Motor neuron (in vitro differentiated cells): Measurements from ENCODE around the gene FCHSD2. TPM values are rescaled to one million over a fixed set of nuclear protein-coding genes. Genes with fewer than 3 reads are reported as not detected.
"Not testable (repeated sequence)": the region's sequence is repeated elsewhere in the genome, so short reads cannot be mapped to it uniquely, and the experiment has no call there.

ENCODE experiments used
- ATAC-seq, 8 experiments: fragments of 200-7000 bp; cut with Tn5 transposase; replicated peaks in 6 of 8; 2 replicates each; pipeline ENCODE4 v1.8.0; 2021; ENCODE audit warnings: mild to moderate bottlenecking in 8 of 8, moderate library complexity in 8 of 8
- H3K27ac ChIP-seq, 2 donors: fragments of 250-450 bp; sonication (Bioruptor Pico); 2 replicates each; pipeline ENCODE4 v1.9.0; 2021; ENCODE audit warnings: antibody characterized with exemption in 2 of 2, mild to moderate bottlenecking in 2 of 2, moderate library complexity in 1 of 2
- H3K4me1 ChIP-seq, 2 donors: fragments of 250-450 bp; sonication (Bioruptor Pico); replicated peaks in 1 of 2; 2 replicates each; pipeline ENCODE4 v1.6.1; 2021; ENCODE audit warnings: antibody characterized with exemption in 2 of 2, mild to moderate bottlenecking in 2 of 2, moderate library complexity in 1 of 2
- H3K4me3 ChIP-seq, 5 donors: fragments of 250-450 bp; sonication (Bioruptor Pico); 2 replicates each; pipeline ENCODE4 v1.9.0; 2021; ENCODE audit warnings: antibody characterized with exemption in 5 of 5, mild to moderate bottlenecking in 5 of 5, moderate library complexity in 4 of 5
- WGBS, 10 experiments: fragments of 450-650 bp; shearing (Covaris generic); methylation state at CpG; one replicate each; pipeline ENCODE4 v1.0.0; 2022; 5-methylcytosine and 5-hydroxymethylcytosine counted together
- in situ Hi-C, 9 experiments: fragments of 400-800 bp; cut with MboI; loops; one replicate each; pipeline ENCODE4 v1.15.0; 2021; ENCODE audit warnings: low sequenced_read_pairs in 9 of 9, low pct_unique_long_range_greater_than_20kb in 2 of 9; ENCODE audit not compliant: unreplicated experiment in 9 of 9
- total RNA-seq, 8 experiments: library from RNA; unstranded; fragments of 300-600 nt; gene quantifications; 2 replicates each; pipeline versions ENCODE4 v1.2.3 to v1.2.4, GENCODE V29; 2022

The FCHSD2 gene
- total RNA-seq, 8 experiments from 2014 or later, result 11.6 to 22.1 (median 18.0) TPM

DNA sequence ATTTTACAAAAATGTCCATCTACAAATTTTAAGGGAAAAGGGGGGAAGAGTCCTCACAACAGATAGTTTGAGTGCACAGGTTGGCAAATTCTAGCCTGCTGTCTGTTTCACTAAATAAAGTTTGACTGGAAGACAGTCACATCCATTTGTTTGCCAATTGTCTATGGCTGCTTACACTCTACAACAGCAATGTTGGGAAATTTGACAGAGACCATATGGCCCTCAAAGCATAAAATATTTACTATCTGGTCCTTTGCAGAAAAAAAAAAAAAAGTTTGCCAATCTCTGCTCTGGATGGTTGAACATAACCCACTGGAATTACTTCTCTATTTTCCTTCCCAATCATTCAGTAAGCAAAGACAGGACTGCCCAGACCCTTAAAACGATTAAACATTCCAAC is 88.2 kb downstream of the FCHSD2 start:
- in situ Hi-C loops, result no loop called here
- no peak for ATAC-seq
- H3K27ac ChIP-seq, result no peak overlapping the region
- H3K4me1 ChIP-seq, result no peaks in the 10 kb centered on the region
- no peak overlapping the region for H3K4me3 ChIP-seq
- 57 to 100% (median 79%) methylated on average over 1 of the region's 1 CpG; no CpG with 5 or more reads in 6 of the 10 experiments for WGBS, 10 experiments

DNA sequence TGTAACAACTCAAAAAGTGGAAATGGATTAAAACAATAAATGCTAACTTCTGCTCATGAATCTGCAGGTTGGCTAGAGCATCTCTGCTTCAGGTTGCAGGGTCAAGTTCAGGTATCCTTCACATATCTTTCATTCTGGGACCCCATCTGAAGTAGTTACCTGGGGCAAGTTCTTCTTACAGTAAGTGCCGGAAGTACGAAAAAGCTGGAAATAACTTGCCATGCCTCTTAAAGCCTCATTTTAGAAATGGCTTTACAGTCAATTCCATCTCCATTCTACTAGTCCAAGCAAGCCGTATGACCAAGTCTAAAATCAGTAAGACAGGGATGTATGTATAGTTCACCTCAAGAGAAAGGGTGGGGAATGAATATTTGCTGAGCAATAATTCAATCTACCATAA is 93.7 kb downstream of the FCHSD2 start:
- in situ Hi-C loops, result no loop called here
- H3K27ac ChIP-seq, result no peak overlapping the region
- no peaks in the 10 kb centered on the region for H3K4me1 ChIP-seq
- 73 to 100% (median 97%) methylated on average over 1 to 3 of the region's 3 CpGs; no CpG with 5 or more reads in 1 of the 10 experiments for WGBS, 10 experiments
- no peak for ATAC-seq
- no peak overlapping the region for H3K4me3 ChIP-seq

GRCh38 chr11:73047773-73048371 is 94.2 kb downstream of the FCHSD2 start:
- peak in 1 of 8 experiments; percentile 41 for ATAC-seq
- WGBS, 10 experiments, result 88 to 100% (median 94%) methylated on average over 2 of the region's 2 CpGs; no CpG with 5 or more reads in 3 of the 10 experiments
- in situ Hi-C loops, result no loop called here
- H3K27ac ChIP-seq, result no peak overlapping the region
- no peak overlapping the region for H3K4me3 ChIP-seq
- no peaks in the 10 kb centered on the region for H3K4me1 ChIP-seq

- WGBS, 10 experiments, result 38 to 100% (median 57%) methylated on average over 1 to 2 of the region's 2 CpGs; no CpG with 5 or more reads in 4 of the 10 experiments
- in situ Hi-C loops, result no loop called here
- Histone ChIP-seq H3K27ac (no peak overlapping the region), H3K4me1 (no peaks in the 10 kb centered on the region), H3K4me3 (no peak overlapping the region)
- ATAC-seq, result no peak
Measured at GRCh38 chr11:73040046-73040445, 102.1 kb downstream of the FCHSD2 start.

DNA sequence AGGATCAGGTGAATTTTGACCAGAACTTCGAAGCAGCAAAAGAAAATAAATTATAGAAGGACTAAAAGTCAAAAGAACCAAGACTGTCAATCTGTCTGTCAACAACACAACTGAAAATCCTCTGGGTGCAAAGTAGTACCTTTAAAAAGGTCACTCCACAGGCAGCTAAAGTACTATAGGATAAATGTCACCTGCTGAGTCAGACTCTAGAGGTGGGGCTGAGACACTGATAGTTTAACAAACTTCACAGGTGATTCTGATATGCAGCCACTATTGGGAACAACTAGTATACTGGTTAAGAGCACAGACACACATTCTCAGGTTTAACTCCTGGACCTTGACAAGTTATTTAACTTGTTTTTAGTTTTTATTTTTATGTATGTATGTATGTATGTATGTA is 107.3 kb downstream of the FCHSD2 start:
- no peak overlapping the region for H3K4me3 ChIP-seq
- H3K27ac ChIP-seq, result no peak overlapping the region
- in situ Hi-C loops, result no loop called here
- no peaks in the 10 kb centered on the region for H3K4me1 ChIP-seq
- 83 to 100% (median 100%) methylated on average over 1 of the region's 1 CpG; no CpG with 5 or more reads in 3 of the 10 experiments for WGBS, 10 experiments
- ATAC-seq, result no peak

- ATAC-seq, result no peak
- WGBS, 10 experiments, result 50 to 94% (median 76%) methylated on average over 2 to 3 of the region's 3 CpGs
- no peak overlapping the region for H3K27ac ChIP-seq
- no peaks in the 10 kb centered on the region for H3K4me1 ChIP-seq
- no peak overlapping the region for H3K4me3 ChIP-seq
- in situ Hi-C loops, result no loop called here
Measured at GRCh38 chr11:73034331-73034730, 107.8 kb downstream of the FCHSD2 start.

GRCh38 chr11:73030130-73030529 is 112.0 kb downstream of the FCHSD2 start:
- in situ Hi-C loops, result no loop called here
- Histone ChIP-seq H3K27ac (no peak overlapping the region), H3K4me3 (no peak overlapping the region), H3K4me1 (no peaks in the 10 kb centered on the region)
- 83 to 100% (median 98%) methylated on average over 1 to 3 of the region's 3 CpGs; no CpG with 5 or more reads in 2 of the 10 experiments for whole genome bisulfite sequencing, 10 experiments
- no peak for ATAC-seq

DNA sequence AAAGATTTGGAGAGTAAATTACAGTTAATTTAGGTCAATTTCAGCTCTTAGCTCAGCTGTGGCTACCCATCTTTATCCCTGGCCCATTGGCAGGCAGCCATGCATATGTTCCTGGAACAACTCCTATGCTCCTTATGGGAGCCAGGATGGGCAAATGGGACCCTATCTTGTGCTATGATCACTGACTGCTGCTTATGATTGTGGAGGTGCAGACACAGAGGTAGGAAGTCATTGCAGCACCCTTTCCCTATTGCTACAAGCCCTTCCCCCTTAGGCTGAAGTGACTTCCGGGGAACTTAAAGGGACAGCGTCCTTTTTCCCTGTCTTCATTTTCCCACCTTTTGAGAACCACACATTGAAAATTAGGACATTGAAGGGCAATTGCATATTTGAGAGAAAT is 112.7 kb downstream of the FCHSD2 start:
- Histone ChIP-seq H3K4me1 (no peaks in the 10 kb centered on the region), H3K4me3 (no peak overlapping the region), H3K27ac (no peak overlapping the region)
- in situ Hi-C loops, result no loop called here
- ATAC-seq, result no peak
- WGBS, 10 experiments, result 20 to 100% (median 90%) methylated on average over 1 to 2 of the region's 2 CpGs; no CpG with 5 or more reads in 3 of the 10 experiments

DNA sequence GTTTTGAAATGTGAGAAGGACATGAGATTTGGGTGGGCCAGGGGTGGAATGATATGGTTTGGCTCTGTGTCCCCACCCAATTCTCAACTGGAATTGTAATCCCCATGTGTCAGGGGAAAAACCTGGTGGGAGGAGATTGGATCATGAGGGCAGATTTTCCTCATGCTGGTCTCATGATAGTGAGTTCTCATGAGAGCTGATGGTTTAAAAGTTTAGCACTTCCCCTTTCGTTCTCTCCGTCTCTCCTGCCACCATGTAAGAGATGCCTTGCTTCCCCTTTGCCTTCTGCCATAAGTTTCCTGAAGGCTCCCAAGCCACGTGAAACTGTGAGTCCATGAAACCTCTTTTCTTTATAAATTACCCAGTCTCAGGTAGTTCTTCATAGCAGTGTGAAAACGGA is 113.5 kb downstream of the FCHSD2 start:
- H3K27ac ChIP-seq, result no peak overlapping the region
- 79 to 100% (median 100%) methylated on average over 1 to 4 of the region's 4 CpGs; no CpG with 5 or more reads in 1 of the 10 experiments for WGBS, 10 experiments
- H3K4me1 ChIP-seq, result no peaks in the 10 kb centered on the region
- no peak for ATAC-seq
- in situ Hi-C loops, result no loop called here
- H3K4me3 ChIP-seq, result no peak overlapping the region

GRCh38 chr11:73027840-73028239 is 114.3 kb downstream of the FCHSD2 start:
- H3K4me1 ChIP-seq, in situ Hi-C loops, H3K4me3 ChIP-seq, ATAC-seq, H3K27ac ChIP-seq: not testable (repeated sequence)
- WGBS, 10 experiments, result 100% methylated on average over 1 to 2 of the region's 2 CpGs; no CpG with 5 or more reads in 6 of the 10 experiments

- H3K27ac ChIP-seq, result no peak overlapping the region
- in situ Hi-C loops, result no loop called here
- 89 to 100% (median 99%) methylated on average over 1 to 5 of the region's 5 CpGs for WGBS, 10 experiments
- no peak overlapping the region for H3K4me3 ChIP-seq
- H3K4me1 ChIP-seq, result no peaks in the 10 kb centered on the region
- ATAC-seq, result no peak
Measured at GRCh38 chr11:73024639-73025038, 117.5 kb downstream of the FCHSD2 start.

DNA sequence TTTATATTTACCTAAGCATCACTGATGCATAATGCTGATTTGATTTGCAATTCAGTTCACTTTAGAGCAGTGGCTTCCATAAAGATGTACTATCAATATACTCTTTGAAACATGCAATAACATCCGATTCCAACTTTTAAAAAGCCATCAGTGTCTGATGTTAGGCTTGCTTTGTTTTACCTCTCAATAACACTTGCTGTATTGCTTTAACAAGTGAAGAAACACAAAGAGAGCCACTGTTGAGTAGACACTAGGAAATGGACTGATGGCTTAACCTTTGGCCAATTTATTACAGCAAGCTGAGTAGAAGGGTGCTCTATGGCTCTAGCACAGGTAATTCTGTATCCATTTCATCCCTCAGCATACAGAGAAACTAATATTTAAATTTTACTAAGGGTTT is 122.1 kb downstream of the FCHSD2 start:
- 56 to 100% (median 81%) methylated on average over 1 of the region's 1 CpG; no CpG with 5 or more reads in 2 of the 10 experiments for WGBS, 10 experiments
- Histone ChIP-seq H3K4me1 (no peaks in the 10 kb centered on the region), H3K27ac (no peak overlapping the region), H3K4me3 (no peak overlapping the region)
- in situ Hi-C loops, result no loop called here
- peak in 1 of 8 experiments; percentile 62 for ATAC-seq

DNA sequence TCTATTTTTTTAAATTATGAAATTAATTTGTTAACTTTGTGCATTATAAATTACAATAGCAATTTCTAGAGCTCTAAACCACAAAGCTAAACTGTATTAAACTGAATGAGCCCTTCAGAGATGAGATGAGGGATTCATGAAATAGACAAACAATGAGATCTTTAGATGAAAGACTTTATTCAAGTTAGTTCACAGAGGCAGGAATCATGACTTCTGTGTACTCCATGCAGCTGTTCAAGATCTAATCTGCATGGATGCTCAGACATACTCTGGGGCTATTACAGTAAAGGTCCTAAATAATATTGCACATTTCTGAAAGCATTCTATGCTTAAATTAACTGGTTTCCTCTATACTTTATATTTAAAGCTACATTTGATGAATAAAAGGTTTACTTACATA is 122.7 kb downstream of the FCHSD2 start:
- Histone ChIP-seq H3K27ac (no peak overlapping the region), H3K4me1 (no peaks in the 10 kb centered on the region), H3K4me3 (no peak overlapping the region)
- peak in 2 of 8 experiments; percentile 19 to 89 for ATAC-seq
- in situ Hi-C loops, result no loop called here

GRCh38 chr11:73018856-73019255 is 123.3 kb downstream of the FCHSD2 start:
- Histone ChIP-seq H3K27ac (no peak overlapping the region), H3K4me3 (no peak overlapping the region), H3K4me1 (no peaks in the 10 kb centered on the region)
- no peak for ATAC-seq
- in situ Hi-C loops, result no loop called here
